Measurements from ENCODE around the gene SOX18. TPM values are rescaled to one million over a fixed set of nuclear protein-coding genes. Genes with fewer than 3 reads are reported as not detected.

The SOX18 gene
- total and polyA plus RNA-seq, 2 donors (not counting 1 experiment from before 2014, with no cell fraction given), result not detected

GRCh38 chr20:64029293-64030117 lies 19.9 kb downstream of the SOX18 start:
- TF ChIP-seq EZH2 (IDR thresholded peaks at IDR 0.05; ENCODE audit: low read length, missing control alignments) (no peak), CTCF (conservative IDR thresholded peaks at IDR 0.05 in 1 of 2, IDR thresholded peaks at IDR 0.05 in 1 of 2; ENCODE audit: low read depth in 1 of 2, low read length in 2 of 2) (no peak)
- no peaks in the 10 kb centered on the region for H3K79me2 ChIP-seq (ENCODE audit: control insufficient read depth, insufficient read depth, low read length)
- DNase-seq (ENCODE audit: low read depth in 2 of 2), result no peak
- H3K27me3 ChIP-seq (ENCODE audit: control insufficient read depth, insufficient read depth, low read length), result no peaks in the 10 kb centered on the region
- H2AFZ ChIP-seq (ENCODE audit: low read length), result no peak overlapping the region
- H3K4me2 ChIP-seq (ENCODE audit: extremely low read depth, insufficient read depth, low read length), result no peak overlapping the region
- no peaks in the 10 kb centered on the region for H3K4me1 ChIP-seq (ENCODE audit: control insufficient read depth, extremely low read depth, insufficient read depth, low read length)
- H3K4me3 ChIP-seq (replicated peaks in 1 of 4; ENCODE audit: control extremely low read depth in 1 of 4, insufficient read depth in 1 of 4, low read depth in 3 of 4, low read length in 4 of 4), result no peak overlapping the region
- H3K9me3 ChIP-seq (ENCODE audit: control insufficient read depth, insufficient read depth, low read depth, low read length), result no peaks in the 10 kb centered on the region
- H4K20me1 ChIP-seq (ENCODE audit: control insufficient read depth, extremely low read depth, insufficient read depth, low read length), result no peaks in the 10 kb centered on the region
- H3K9ac ChIP-seq (ENCODE audit: insufficient read depth, low read length), result no peak overlapping the region
- H3K36me3 ChIP-seq (ENCODE audit: control insufficient read depth, insufficient read depth, low read length), result peaks cover 40% of the 10 kb centered on the region
- H3K27ac ChIP-seq (ENCODE audit: insufficient read depth, low read length), result no peak overlapping the region

GRCh38 chr20:64027981-64028685 lies 21.3 kb downstream of the SOX18 start:
- Histone ChIP-seq H3K4me3 (replicated peaks in 1 of 4; ENCODE audit: control extremely low read depth in 1 of 4, insufficient read depth in 1 of 4, low read depth in 3 of 4, low read length in 4 of 4) (no peak overlapping the region), H3K36me3 (ENCODE audit: control insufficient read depth, insufficient read depth, low read length) (peaks cover 46% of the 10 kb centered on the region), H3K4me1 (ENCODE audit: control insufficient read depth, extremely low read depth, insufficient read depth, low read length) (no peaks in the 10 kb centered on the region), H3K4me2 (ENCODE audit: extremely low read depth, insufficient read depth, low read length) (no peak overlapping the region), H4K20me1 (ENCODE audit: control insufficient read depth, extremely low read depth, insufficient read depth, low read length) (no peaks in the 10 kb centered on the region), H3K9me3 (ENCODE audit: control insufficient read depth, insufficient read depth, low read depth, low read length) (no peaks in the 10 kb centered on the region), H3K9ac (ENCODE audit: insufficient read depth, low read length) (no peak overlapping the region), H2AFZ (ENCODE audit: low read length) (no peak overlapping the region), H3K27ac (ENCODE audit: insufficient read depth, low read length) (no peak overlapping the region), H3K79me2 (ENCODE audit: control insufficient read depth, insufficient read depth, low read length) (no peaks in the 10 kb centered on the region), H3K27me3 (ENCODE audit: control insufficient read depth, insufficient read depth, low read length) (no peaks in the 10 kb centered on the region)
- TF ChIP-seq CTCF (conservative IDR thresholded peaks at IDR 0.05 in 1 of 2, IDR thresholded peaks at IDR 0.05 in 1 of 2; ENCODE audit: low read depth in 1 of 2, low read length in 2 of 2) (no peak), EZH2 (IDR thresholded peaks at IDR 0.05; ENCODE audit: low read length, missing control alignments) (no peak)
- DNase-seq (ENCODE audit: low read depth in 2 of 2), result no peak

GRCh38 chr20:64025826-64026412 lies 23.5 kb downstream of the SOX18 start:
- Histone ChIP-seq H3K79me2 (ENCODE audit: control insufficient read depth, insufficient read depth, low read length) (no peaks in the 10 kb centered on the region), H2AFZ (ENCODE audit: low read length) (no peak overlapping the region), H3K9me3 (ENCODE audit: control insufficient read depth, insufficient read depth, low read depth, low read length) (no peaks in the 10 kb centered on the region), H3K36me3 (ENCODE audit: control insufficient read depth, insufficient read depth, low read length) (peaks cover 47% of the 10 kb centered on the region), H3K27me3 (ENCODE audit: control insufficient read depth, insufficient read depth, low read length) (no peaks in the 10 kb centered on the region), H3K4me3 (replicated peaks in 1 of 4; ENCODE audit: control extremely low read depth in 1 of 4, insufficient read depth in 1 of 4, low read depth in 3 of 4, low read length in 4 of 4) (no peak overlapping the region), H3K4me1 (ENCODE audit: control insufficient read depth, extremely low read depth, insufficient read depth, low read length) (no peaks in the 10 kb centered on the region), H3K27ac (ENCODE audit: insufficient read depth, low read length) (no peak overlapping the region), H3K4me2 (ENCODE audit: extremely low read depth, insufficient read depth, low read length) (no peak overlapping the region), H3K9ac (ENCODE audit: insufficient read depth, low read length) (no peak overlapping the region), H4K20me1 (ENCODE audit: control insufficient read depth, extremely low read depth, insufficient read depth, low read length) (no peaks in the 10 kb centered on the region)
- no peak for TF ChIP-seq CTCF (conservative IDR thresholded peaks at IDR 0.05 in 1 of 2, IDR thresholded peaks at IDR 0.05 in 1 of 2; ENCODE audit: low read depth in 1 of 2, low read length in 2 of 2)
- TF ChIP-seq EZH2 (IDR thresholded peaks at IDR 0.05; ENCODE audit: low read length, missing control alignments), result no peak
- DNase-seq (ENCODE audit: low read depth in 2 of 2), result no peak

Measured in fibroblast of lung (primary cell).